ENCODE results near the gene SIX1. TPM values are rescaled to one million over a fixed set of nuclear protein-coding genes. Genes with fewer than 3 reads are reported as not detected.

The SIX1 gene
- total RNA-seq, 1 experiment from 2014 or later, result 0.32 TPM

GRCh38 chr14:60680511-60680910 is 31.2 kb upstream of the SIX1 start:
- H3K9me3 ChIP-seq, result no peaks in the 10 kb centered on the region
- no peaks in the 10 kb centered on the region for H3K4me1 ChIP-seq
- no peaks in the 10 kb centered on the region for H3K27me3 ChIP-seq (replicated peaks; ENCODE audit: control insufficient read depth, insufficient read depth, low read length)
- no peak overlapping the region for H3K4me3 ChIP-seq (ENCODE audit: low read depth, low read length)
- H3K36me3 Mint-ChIP-seq (ENCODE audit: insufficient read depth, unreplicated experiment), result no peaks in the 10 kb centered on the region
- intact Hi-C loops (cut with micrococcal nuclease; ENCODE audit: unreplicated experiment), result no loop called here
- no peak overlapping the region for H3K4me3 Mint-ChIP-seq (ENCODE audit: unreplicated experiment)
- CTCF ChIA-PET, result no interaction called here
- no peaks in the 10 kb centered on the region for H3K36me3 ChIP-seq (ENCODE audit: control insufficient read depth, insufficient read depth, low read length)
- DNase-seq, result no peak
- H3K4me1 Mint-ChIP-seq (ENCODE audit: low read depth, unreplicated experiment), result no peaks in the 10 kb centered on the region
- H3K27me3 Mint-ChIP-seq (ENCODE audit: insufficient read depth, unreplicated experiment), result no peaks in the 10 kb centered on the region
- H3K9me3 Mint-ChIP-seq (ENCODE audit: unreplicated experiment), result no peaks in the 10 kb centered on the region
- BruUV-seq (replicated peaks), result no TSS peak
- no peak overlapping the region for H3K27ac Mint-ChIP-seq (ENCODE audit: unreplicated experiment)
- POLR2A ChIA-PET, result no interaction called here
- no peak for TF ChIP-seq CTCF (IDR thresholded peaks at IDR 0.05; ENCODE audit: insufficient read depth in 1 of 2, low read depth in 1 of 2, low read length in 1 of 2, severe bottlenecking in 1 of 2, unreplicated experiment in 1 of 2)

GRCh38 chr14:60679566-60680258 is 30.4 kb upstream of the SIX1 start:
- Histone ChIP-seq H3K9me3 (no peaks in the 10 kb centered on the region), H3K27me3 (replicated peaks; ENCODE audit: control insufficient read depth, insufficient read depth, low read length) (no peaks in the 10 kb centered on the region), H3K36me3 (ENCODE audit: control insufficient read depth, insufficient read depth, low read length) (no peaks in the 10 kb centered on the region), H3K4me1 (no peaks in the 10 kb centered on the region), H3K4me3 (ENCODE audit: low read depth, low read length) (no peak overlapping the region)
- TF ChIP-seq CTCF (IDR thresholded peaks at IDR 0.05; ENCODE audit: insufficient read depth in 1 of 2, low read depth in 1 of 2, low read length in 1 of 2, severe bottlenecking in 1 of 2, unreplicated experiment in 1 of 2), result no peak
- intact Hi-C loops (cut with micrococcal nuclease; ENCODE audit: unreplicated experiment), result no loop called here
- no peaks in the 10 kb centered on the region for H3K4me1 Mint-ChIP-seq (ENCODE audit: low read depth, unreplicated experiment)
- no peak overlapping the region for H3K27ac Mint-ChIP-seq (ENCODE audit: unreplicated experiment)
- H3K4me3 Mint-ChIP-seq (ENCODE audit: unreplicated experiment), result no peak overlapping the region
- no peaks in the 10 kb centered on the region for H3K27me3 Mint-ChIP-seq (ENCODE audit: insufficient read depth, unreplicated experiment)
- no peaks in the 10 kb centered on the region for H3K36me3 Mint-ChIP-seq (ENCODE audit: insufficient read depth, unreplicated experiment)
- no peaks in the 10 kb centered on the region for H3K9me3 Mint-ChIP-seq (ENCODE audit: unreplicated experiment)
- BruUV-seq (replicated peaks), result no TSS peak
- ChIA-PET POLR2A (no interaction called here), CTCF (no interaction called here)
- DNase-seq, result no peak

- no peak for DNase-seq
- no peaks in the 10 kb centered on the region for H3K36me3 ChIP-seq (ENCODE audit: control insufficient read depth, insufficient read depth, low read length)
- Mint-ChIP-seq H3K27me3 (ENCODE audit: insufficient read depth, unreplicated experiment) (no peaks in the 10 kb centered on the region), H3K27ac (ENCODE audit: unreplicated experiment) (no peak overlapping the region), H3K9me3 (ENCODE audit: unreplicated experiment) (no peaks in the 10 kb centered on the region), H3K36me3 (ENCODE audit: insufficient read depth, unreplicated experiment) (no peaks in the 10 kb centered on the region), H3K4me3 (ENCODE audit: unreplicated experiment) (no peak overlapping the region), H3K4me1 (ENCODE audit: low read depth, unreplicated experiment) (no peaks in the 10 kb centered on the region)
- TF ChIP-seq CTCF (IDR thresholded peaks at IDR 0.05; ENCODE audit: insufficient read depth in 1 of 2, low read depth in 1 of 2, low read length in 1 of 2, severe bottlenecking in 1 of 2, unreplicated experiment in 1 of 2), result no peak
- CTCF ChIA-PET, result no interaction called here
- H3K4me1 ChIP-seq, result no peaks in the 10 kb centered on the region
- H3K27me3 ChIP-seq (replicated peaks; ENCODE audit: control insufficient read depth, insufficient read depth, low read length), result no peaks in the 10 kb centered on the region
- intact Hi-C loops (cut with micrococcal nuclease; ENCODE audit: unreplicated experiment), result no loop called here
- no peak overlapping the region for H3K4me3 ChIP-seq (ENCODE audit: low read depth, low read length)
- no peaks in the 10 kb centered on the region for H3K9me3 ChIP-seq
- no TSS peak for BruUV-seq (replicated peaks)
- POLR2A ChIA-PET, result no interaction called here
These were observed 28.4 kb upstream of the SIX1 start for GRCh38 chr14:60677701-60678100.
